A549 (cell line): ENCODE results near the gene STK4. TPM values are rescaled to one million over a fixed set of nuclear protein-coding genes. Genes with fewer than 3 reads are reported as not detected.
A peak's percentile ranks its signal among the peaks of the same experiment; 100 is the strongest.

Experiments
- ATAC-seq, 2 experiments: fragments of 200-7000 bp in 1 of 2; fragments of >200 bp in 1 of 2; cut with Nextera tagmentation in 1 of 2; cut with Tn5 transposase in 1 of 2; 3 replicates each; pipeline versions ENCODE4 v1.8.0 to v1.9.1; 2018 to 2020; ENCODE audit warnings: mild to moderate bottlenecking in 1 of 2, moderate library complexity in 1 of 2
- CTCF ChIA-PET: fragments of 300-600 bp; sonication (Branson Sonifier 250); formaldehyde crosslinking; extraction: SDS; loops from one replicate; lab custom pipeline; 2021; ENCODE audit warnings: antibody characterized with exemption, inconsistent platforms; lab: Yijun Ruan, JAX
- POLR2A ChIA-PET: fragments of 350-600 bp; formaldehyde crosslinking; extraction: SDS; loops from one replicate; lab custom pipeline; 2021; ENCODE audit warnings: antibody characterized with exemption, inconsistent platforms; lab: Yijun Ruan, JAX
- DNase-seq, 2 experiments: peaks; one replicate each; pipeline versions ENCODE4 v3.0.0 to v3.0.0-alpha.2; 2011 to 2016; ENCODE audit warnings: low read depth in 1 of 2, low spot score in 1 of 2
- FAIRE-seq: peaks from 2 replicates; lab custom pipeline; 2011; peaks lifted over from hg19 to GRCh38; lab: Jason Lieb, UNC
- H3K27ac ChIP-seq, 2 experiments: fragments of >200 bp; sonication (Bioruptor Twin); formaldehyde crosslinking; 3 replicates each; pipeline ENCODE4 v1.5.1; 2016 to 2017
- H3K4me1 ChIP-seq: fragments of >200 bp; sonication (Bioruptor Twin); formaldehyde crosslinking; 3 replicates; pipeline ENCODE4 v1.6.1; 2016
- H3K4me2 ChIP-seq: fragments of >200 bp; sonication (Bioruptor Twin); formaldehyde crosslinking; 3 replicates; pipeline ENCODE4 v1.6.1; 2016
- H3K4me3 ChIP-seq: fragments of >200 bp; sonication (Bioruptor Twin); formaldehyde crosslinking; 3 replicates; pipeline ENCODE4 v1.5.1; 2016
- H3K9me3 ChIP-seq: fragments of >200 bp; sonication (Bioruptor Twin); formaldehyde crosslinking; 3 replicates; pipeline ENCODE4 v1.6.1; 2016
- ATOH8 ChIP-seq: fragments of 250-450 bp; sonication (Bioruptor Pico); IDR thresholded peaks from 2 replicates; pipeline ENCODE4 v1.5.0; 2020; ENCODE audit warnings: low read depth, mild to moderate bottlenecking, moderate library complexity
- BHLHE40 ChIP-seq: IDR thresholded peaks from 2 replicates; pipeline ENCODE4 v1.6.1; 2012; ENCODE audit warnings: low read depth, low read length, inconsistent platforms
- CEBPB ChIP-seq, 2 experiments: fragments of >200 bp in 1 of 2; sonication (Bioruptor Twin) in 1 of 2; formaldehyde crosslinking in 1 of 2; IDR thresholded peaks; 2 replicates each; pipeline ENCODE4 v1.6.1; 2012 to 2016
- E2F6 ChIP-seq: IDR thresholded peaks from 2 replicates; pipeline ENCODE4 v1.6.1; 2012; ENCODE audit warnings: low read depth, borderline replicate concordance
- ELK1 ChIP-seq: fragments of 150-350 bp; IDR thresholded peaks from 2 replicates; pipeline ENCODE4 v1.6.1; 2014; ENCODE audit warnings: low read depth, mild to moderate bottlenecking, low read length
- EP300 ChIP-seq, 2 experiments: fragments of >200 bp; sonication (Bioruptor Twin); formaldehyde crosslinking; IDR thresholded peaks; 2 replicates in 1 of 2; 3 replicates in 1 of 2; pipeline ENCODE4 v1.6.1; 2016 to 2017
- HOXB13 ChIP-seq: fragments of 250-450 bp; sonication (Bioruptor Pico); IDR thresholded peaks from 2 replicates; pipeline ENCODE4 v1.5.0; 2020; ENCODE audit warnings: low read depth, mild to moderate bottlenecking, moderate library complexity
- HOXB5 ChIP-seq: fragments of 250-450 bp; sonication (Bioruptor Pico); IDR thresholded peaks from 2 replicates; pipeline ENCODE4 v1.5.0; 2020; ENCODE audit warnings: mild to moderate bottlenecking, moderate library complexity
- MAFK ChIP-seq: fragments of 450-650 bp; IDR thresholded peaks from 2 replicates; pipeline ENCODE4 v1.6.1; 2014; ENCODE audit not compliant: partially characterized antibody
- MAZ ChIP-seq: fragments of 150-350 bp; IDR thresholded peaks from 2 replicates; pipeline ENCODE4 v1.6.1; 2014; ENCODE audit warnings: antibody characterized with exemption, low read depth, low read length, borderline replicate concordance
- RAD21 ChIP-seq, 2 experiments: fragments of >200 bp in 1 of 2; sonication (Bioruptor Twin) in 1 of 2; formaldehyde crosslinking in 1 of 2; IDR thresholded peaks in 1 of 2; conservative IDR thresholded peaks in 1 of 2; 2 replicates in 1 of 2; 3 replicates in 1 of 2; pipeline ENCODE4 v1.6.1; 2012 to 2018; ENCODE audit warnings: inconsistent platforms in 1 of 2
- RCOR1 ChIP-seq: fragments of 150-350 bp; IDR thresholded peaks from 2 replicates; pipeline ENCODE4 v1.6.1; 2014; ENCODE audit warnings: antibody characterized with exemption, low read length, low read depth
- REST ChIP-seq: fragments of 200-600 bp; sonication (generic); IDR thresholded peaks from 2 replicates; pipeline ENCODE4 v1.6.1; 2016; ENCODE audit warnings: antibody characterized with exemption, mild to moderate bottlenecking, moderate library complexity
- SREBF2 ChIP-seq: fragments of 450-650 bp; IDR thresholded peaks from 2 replicates; pipeline ENCODE4 v1.6.1; 2014; ENCODE audit warnings: mild to moderate bottlenecking, moderate library complexity
- TP53 ChIP-seq: fragments of 250-450 bp; sonication (Bioruptor Pico); IDR thresholded peaks from 2 replicates; pipeline ENCODE4 v1.5.0; 2021; ENCODE audit warnings: mild to moderate bottlenecking, moderate library complexity
- USF2 ChIP-seq: fragments of 450-650 bp; IDR thresholded peaks from 2 replicates; pipeline ENCODE4 v1.6.1; 2014; ENCODE audit warnings: antibody characterized with exemption
- ZC3H11A ChIP-seq: fragments of 450-650 bp; IDR thresholded peaks from 2 replicates; pipeline ENCODE4 v1.6.1; 2014; ENCODE audit warnings: antibody characterized with exemption, mild to moderate bottlenecking
- ZFP36 ChIP-seq: fragments of 450-650 bp; IDR thresholded peaks from 2 replicates; pipeline ENCODE4 v1.6.1; 2014; ENCODE audit warnings: borderline replicate concordance; ENCODE audit not compliant: partially characterized antibody
- ZSCAN20 ChIP-seq: fragments of 250-450 bp; sonication (Bioruptor Pico); IDR thresholded peaks from 2 replicates; pipeline ENCODE4 v1.8.0; 2022; ENCODE audit warnings: mild to moderate bottlenecking, moderate library complexity
- WGBS: methylation state at CpG from one replicate; pipeline ENCODE4 v1.1.6; 2017; ENCODE audit errors: missing lambda C conversion rate; 5-methylcytosine and 5-hydroxymethylcytosine counted together
- polyA plus RNA-seq, 4 experiments: library from polyadenylated mRNA; depleted of rRNA in 3 of 4; stranded (reverse); fragments of >200 nt; fragmentation: RNase III in 1 of 4; extraction: RNeasy Plus Mini Kit Qiagen cat#74134 plus additional on column Dnase treatment in 1 of 4; gene quantifications; 2 replicates in 3 of 4; 3 replicates in 1 of 4; pipeline ENCODE4 v1.2.3, GENCODE V29; 2011 to 2017
- TF ChIP-seq, protein P1 (sequence below): IDR thresholded peaks from 2 replicates; pipeline ENCODE4 v1.6.1; 2012
- TF ChIP-seq, protein P2 (sequence below): IDR thresholded peaks from 2 replicates; pipeline ENCODE4 v1.6.1; 2012

The STK4 gene
- polyA plus RNA-seq, 2 of the 4 experiments (the other 2 are of a cell fraction) = 14.5 to 34.5 TPM

DNA sequence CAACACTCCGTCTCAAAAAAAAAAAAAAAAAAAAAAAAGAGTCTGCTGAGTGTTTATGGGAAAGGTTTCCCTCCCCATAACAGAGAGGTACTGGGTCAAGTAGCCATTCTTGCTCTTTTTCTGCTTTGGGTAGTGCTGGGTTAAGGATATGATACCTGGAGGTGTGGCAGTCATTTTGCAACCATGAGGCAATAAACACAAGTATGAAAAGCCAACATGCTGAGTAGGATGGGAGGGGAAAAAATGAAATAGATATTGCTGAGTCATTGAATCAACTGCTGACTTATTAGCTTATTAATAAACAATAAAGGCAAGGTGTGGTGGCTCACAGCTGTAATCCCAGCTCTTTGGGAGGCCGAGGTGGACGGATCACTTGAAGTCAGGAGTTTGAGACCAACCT lies 3.8 kb upstream of the STK4 start (continued):
- TF ChIP-seq REST (no peak), E2F6 (no peak), MAZ (no peak), ZC3H11A (no peak), CEBPB (IDR thresholded peaks at IDR 0.05) (0 out of 4 replicates have a peak, but pooled peaks of 1 of the 2 experiments have one; percentile 34), ZFP36 (no peak), ELK1 (no peak), RAD21 (conservative IDR thresholded peaks at IDR 0.05 in 1 of 2, IDR thresholded peaks at IDR 0.05 in 1 of 2) (no peak)
- TF ChIP-seq, protein P1, sequence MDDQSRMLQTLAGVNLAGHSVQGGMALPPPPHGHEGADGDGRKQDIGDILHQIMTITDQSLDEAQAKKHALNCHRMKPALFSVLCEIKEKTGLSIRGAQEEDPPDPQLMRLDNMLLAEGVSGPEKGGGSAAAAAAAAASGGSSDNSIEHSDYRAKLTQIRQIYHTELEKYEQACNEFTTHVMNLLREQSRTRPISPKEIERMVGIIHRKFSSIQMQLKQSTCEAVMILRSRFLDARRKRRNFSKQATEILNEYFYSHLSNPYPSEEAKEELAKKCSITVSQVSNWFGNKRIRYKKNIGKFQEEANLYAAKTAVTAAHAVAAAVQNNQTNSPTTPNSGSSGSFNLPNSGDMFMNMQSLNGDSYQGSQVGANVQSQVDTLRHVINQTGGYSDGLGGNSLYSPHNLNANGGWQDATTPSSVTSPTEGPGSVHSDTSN = no peak

DNA sequence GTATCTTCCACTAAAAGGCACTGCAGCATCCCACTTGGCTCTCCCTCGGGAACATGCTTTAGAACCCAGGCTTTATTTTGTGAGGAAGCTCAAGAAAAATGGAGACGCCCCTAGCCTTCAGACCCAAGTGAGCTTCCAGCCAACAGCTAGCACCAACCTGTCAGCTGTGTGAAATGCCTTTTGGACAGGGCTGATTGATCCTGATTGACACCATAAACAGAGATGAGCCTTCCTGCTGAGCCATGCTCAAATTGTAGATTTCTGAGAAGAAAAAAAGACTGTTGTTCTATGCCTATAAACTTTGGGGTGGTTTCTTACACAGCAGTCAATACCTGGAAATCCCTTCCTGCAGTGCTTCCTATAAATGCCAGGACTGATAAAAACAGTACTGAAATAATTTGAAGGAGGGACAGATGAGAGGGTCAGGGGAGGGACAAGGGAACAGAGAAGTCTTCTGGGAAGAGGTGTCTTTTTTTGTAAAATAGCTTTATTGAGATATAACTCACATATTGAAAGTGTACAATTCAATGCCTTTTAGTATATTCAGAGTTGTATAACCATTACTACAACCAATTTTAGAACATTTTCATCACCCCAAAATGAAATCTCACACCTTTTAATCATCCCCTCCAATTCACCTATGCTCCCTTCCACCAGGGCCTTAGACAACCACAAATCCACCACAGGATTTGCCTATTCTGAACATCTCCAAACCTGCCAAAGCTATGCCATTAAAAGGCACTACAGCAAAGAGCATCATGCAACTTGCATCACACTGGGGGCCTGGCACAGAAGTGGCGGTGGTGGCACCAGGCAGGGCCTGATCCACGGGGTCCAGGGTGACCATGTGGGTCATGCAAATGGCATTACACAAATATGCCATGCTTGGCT lies 2.7 kb upstream of the STK4 start:
- FAIRE-seq = no peak
- DNase-seq = no peak
- no peaks in the 10 kb centered on the region for H3K9me3 ChIP-seq
- TF ChIP-seq ATOH8 = no peak
- TF ChIP-seq CEBPB (IDR thresholded peaks at IDR 0.05) = no peak
- TF ChIP-seq ZSCAN20 = no peak
- no peak for TF ChIP-seq HOXB13
- no peak for TF ChIP-seq EP300 (IDR thresholded peaks at IDR 0.05)
- TF ChIP-seq BHLHE40 = no peak
- TF ChIP-seq RCOR1 = no peak
- TF ChIP-seq MAFK = no peak
- no peak for TF ChIP-seq SREBF2
- TF ChIP-seq, protein P2, sequence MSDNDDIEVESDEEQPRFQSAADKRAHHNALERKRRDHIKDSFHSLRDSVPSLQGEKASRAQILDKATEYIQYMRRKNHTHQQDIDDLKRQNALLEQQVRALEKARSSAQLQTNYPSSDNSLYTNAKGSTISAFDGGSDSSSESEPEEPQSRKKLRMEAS = no peak
- no peak for TF ChIP-seq USF2
- TF ChIP-seq TP53 = no peak
- no peak for TF ChIP-seq HOXB5 (CRISPR knock-in tag)
- no peak overlapping the region for H3K4me2 ChIP-seq
- WGBS = 85% methylated on average over 4 of the region's 4 CpGs
- ChIA-PET POLR2A (no interaction called here), CTCF (interaction anchor here (0.6 to 4.4 kb wide), 7 partner anchors 10 to 330 kb away, joined by 3 to 25 read pairs (median 4); no protein-coding TSS in a partner anchor)
- H3K27ac ChIP-seq = peak overlapping the region in 1 of 2 experiments; percentile 92; a peak in 4 of 6 replicates
- H3K4me1 ChIP-seq = peaks cover 47% of the 10 kb centered on the region
- no peak for ATAC-seq
- no peak overlapping the region for H3K4me3 ChIP-seq
